Measurements from ENCODE around the gene PARP9. TPM values are rescaled to one million over a fixed set of nuclear protein-coding genes. Genes with fewer than 3 reads are reported as not detected.

Gene PARP9
- total and polyA plus RNA-seq, 2 of the 4 experiments (the other 2 are of a cell fraction), result 6.7 to 7.7 TPM

GRCh38 chr3:122586773-122587485, 22.8 kb upstream of the PARP9 start:
- Histone ChIP-seq H3K9me3 (ENCODE audit: control insufficient read depth, insufficient read depth, low read length) (peaks cover 5% of the 10 kb centered on the region), H2BK15ac (ENCODE audit: low read depth, low read length) (no peak overlapping the region), H2BK5ac (ENCODE audit: low read depth, low read length, poor library complexity, severe bottlenecking) (no peak overlapping the region), H2AK5ac (ENCODE audit: low read depth, low read length) (no peak overlapping the region), H3K18ac (ENCODE audit: low read depth, low read length) (no peak overlapping the region), H4K20me1 (ENCODE audit: insufficient read depth, low read length) (no peaks in the 10 kb centered on the region), H3K4me3 (ENCODE audit: insufficient read depth, low read depth, low read length) (no peak overlapping the region), H3K14ac (replicated peaks; ENCODE audit: low read depth, low read length) (no peak overlapping the region), H3K79me1 (ENCODE audit: low read depth in 1 of 2, low read length in 2 of 2) (no peaks in the 10 kb centered on the region), H3K36me3 (ENCODE audit: control insufficient read depth, insufficient read depth, low read length) (no peaks in the 10 kb centered on the region), H3K23ac (ENCODE audit: low read depth, low read length) (no peak overlapping the region), H3K4me2 (ENCODE audit: low read depth, low read length) (no peak overlapping the region), H2BK120ac (ENCODE audit: low read depth, low read length) (no peak overlapping the region), H4K5ac (ENCODE audit: low read depth, low read length) (no peak overlapping the region), H3K4me1 (ENCODE audit: control insufficient read depth, insufficient read depth, low read length) (no peaks in the 10 kb centered on the region), H3K27me3 (ENCODE audit: control insufficient read depth, insufficient read depth, low read length) (no peaks in the 10 kb centered on the region), H2BK20ac (ENCODE audit: low read depth, low read length) (no peak overlapping the region), H4K8ac (ENCODE audit: low read depth in 2 of 2, low read length in 2 of 2) (no peak overlapping the region), H3K9me1 (ENCODE audit: insufficient read depth, low read length) (no peaks in the 10 kb centered on the region), H3K56ac (ENCODE audit: extremely low read depth, insufficient read depth, low read length) (no peak overlapping the region), H2AK9ac (replicated peaks; ENCODE audit: low read depth, low read length, poor library complexity) (no peak overlapping the region), H2AFZ (replicated peaks; ENCODE audit: low read length, poor library complexity) (no peak overlapping the region), H3K4ac (ENCODE audit: low read depth, low read length) (no peak overlapping the region), H3K9ac (ENCODE audit: low read depth, low read length) (no peak overlapping the region), H3K27ac (ENCODE audit: insufficient read depth, low read length) (no peak overlapping the region), H4K91ac (ENCODE audit: insufficient read depth, low read depth, low read length) (no peak overlapping the region)
- POLR2A ChIA-PET (ENCODE audit: unreplicated experiment), result interaction anchor here (1.0 kb wide), 1 partner anchor 8 kb away, joined by 5 read pairs; no protein-coding TSS in a partner anchor
- DNase-seq, result no peak
- CTCF ChIA-PET, result no interaction called here
- ATAC-seq (ENCODE audit: low read depth), result no peak
- intact Hi-C loops (cut with micrococcal nuclease) (loop anchor here (5.0 kb wide), 1 partner anchor 55 kb away; no protein-coding TSS in a partner anchor), in situ Hi-C loops (cut with MboI; ENCODE audit: low sequenced_read_pairs) (no loop called here), dilution Hi-C loops (cut with HindIII; ENCODE audit: low sequenced_read_pairs, unreplicated experiment) (no loop called here)
- TF ChIP-seq MAZ (IDR thresholded peaks at IDR 0.05; ENCODE audit: borderline replicate concordance, low read depth, low read length) (no peak), USF2 (IDR thresholded peaks at IDR 0.05; ENCODE audit: low read depth, low read length) (no peak), RFX5 (IDR thresholded peaks at IDR 0.05; ENCODE audit: low read depth, low read length) (no peak), BHLHE40 (IDR thresholded peaks at IDR 0.05; ENCODE audit: low read depth, low read length) (no peak), RAD21 (IDR thresholded peaks at IDR 0.05; ENCODE audit: low read length) (no peak), CTCF (conservative IDR thresholded peaks at IDR 0.05; ENCODE audit: low read depth, low read length) (no peak), SMC3 (IDR thresholded peaks at IDR 0.05; ENCODE audit: low read depth, low read length) (no peak), MXI1 (IDR thresholded peaks at IDR 0.05; ENCODE audit: borderline replicate concordance, low read depth, low read length) (no peak), CHD1 (IDR thresholded peaks at IDR 0.05; ENCODE audit: low read depth, low read length) (no peak), CEBPB (IDR thresholded peaks at IDR 0.05; ENCODE audit: low read depth, low read length) (no peak), NFE2L2 (IDR thresholded peaks at IDR 0.05; ENCODE audit: low read depth, low read length) (no peak), POLR2A (IDR thresholded peaks at IDR 0.05; ENCODE audit: low read depth, low read length) (no peak), MAFK (IDR thresholded peaks at IDR 0.05; ENCODE audit: low read depth, low read length) (no peak), RCOR1 (IDR thresholded peaks at IDR 0.05; ENCODE audit: insufficient replicate concordance, low read length) (no peak), FOS (IDR thresholded peaks at IDR 0.05; ENCODE audit: low read depth, low read length) (no peak)
- TF ChIP-seq, protein P1, sequence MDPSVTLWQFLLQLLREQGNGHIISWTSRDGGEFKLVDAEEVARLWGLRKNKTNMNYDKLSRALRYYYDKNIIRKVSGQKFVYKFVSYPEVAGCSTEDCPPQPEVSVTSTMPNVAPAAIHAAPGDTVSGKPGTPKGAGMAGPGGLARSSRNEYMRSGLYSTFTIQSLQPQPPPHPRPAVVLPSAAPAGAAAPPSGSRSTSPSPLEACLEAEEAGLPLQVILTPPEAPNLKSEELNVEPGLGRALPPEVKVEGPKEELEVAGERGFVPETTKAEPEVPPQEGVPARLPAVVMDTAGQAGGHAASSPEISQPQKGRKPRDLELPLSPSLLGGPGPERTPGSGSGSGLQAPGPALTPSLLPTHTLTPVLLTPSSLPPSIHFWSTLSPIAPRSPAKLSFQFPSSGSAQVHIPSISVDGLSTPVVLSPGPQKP (IDR thresholded peaks at IDR 0.05; ENCODE audit: borderline replicate concordance, low read depth, low read length), result no peak
- no TSS peak for BruUV-seq (replicated peaks)

Data from IMR-90 (cell line).